Activated CD8-positive, alpha-beta memory T cell treated with anti-CD3 and anti-CD28 coated beads, Interleukin-2, amount 50 U/mL, for 4 hours (primary cell): ENCODE data around the gene WDR77.

Experiments
- DNase-seq: peaks from one replicate; pipeline ENCODE4 v3.0.0-alpha.2; 2020

Gene WDR77

GRCh38 chr1:111422546-111423391 lies 26.3 kb downstream of the WDR77 start:
- no peak for DNase-seq

DNA sequence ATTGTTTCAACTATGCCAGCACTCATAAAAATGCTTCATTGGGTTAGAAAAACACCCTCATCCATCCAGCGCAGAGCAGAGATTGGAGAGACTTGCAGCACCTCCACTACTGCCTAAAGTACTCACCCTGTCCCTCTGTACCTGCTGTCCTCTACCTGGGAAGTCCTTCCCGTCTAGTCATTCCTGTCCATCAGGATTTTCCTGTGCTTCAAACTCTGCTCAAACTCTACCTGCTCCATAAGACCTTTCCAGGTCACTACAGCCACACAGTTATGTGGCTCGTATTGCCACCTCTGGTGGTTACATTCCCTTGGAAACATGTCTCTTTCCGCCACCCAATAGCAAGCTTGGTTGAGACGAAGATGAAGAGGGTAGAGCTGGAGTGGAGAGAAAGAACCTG lies 28.7 kb downstream of the WDR77 start:
- DNase-seq, result no peak

GRCh38 chr1:111419037-111419436 lies 30.0 kb downstream of the WDR77 start:
- DNase-seq, result no peak

GRCh38 chr1:111417755-111418154 lies 31.3 kb downstream of the WDR77 start:
- no peak for DNase-seq

GRCh38 chr1:111415461-111415860 lies 33.6 kb downstream of the WDR77 start:
- no peak for DNase-seq

DNA sequence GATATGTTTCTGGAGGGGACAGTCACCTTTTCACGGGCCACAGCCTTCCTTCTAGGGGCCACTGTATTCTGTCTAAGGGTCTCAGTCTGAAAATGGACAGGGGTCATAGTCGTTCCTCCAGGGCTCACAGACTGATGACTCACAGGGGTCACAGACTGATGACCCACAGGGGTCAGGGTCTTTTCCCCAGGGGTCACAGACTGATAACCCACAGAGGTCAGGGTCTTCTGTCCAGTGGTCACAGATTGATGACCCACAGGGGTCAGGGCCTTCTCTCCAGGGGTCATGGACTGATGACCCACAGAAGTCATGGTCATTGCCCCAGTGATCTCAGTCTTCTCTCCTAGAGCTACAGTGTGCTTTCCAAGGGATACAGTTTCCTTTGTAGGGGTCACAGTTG lies 34.3 kb downstream of the WDR77 start:
- DNase-seq, result no peak

DNA sequence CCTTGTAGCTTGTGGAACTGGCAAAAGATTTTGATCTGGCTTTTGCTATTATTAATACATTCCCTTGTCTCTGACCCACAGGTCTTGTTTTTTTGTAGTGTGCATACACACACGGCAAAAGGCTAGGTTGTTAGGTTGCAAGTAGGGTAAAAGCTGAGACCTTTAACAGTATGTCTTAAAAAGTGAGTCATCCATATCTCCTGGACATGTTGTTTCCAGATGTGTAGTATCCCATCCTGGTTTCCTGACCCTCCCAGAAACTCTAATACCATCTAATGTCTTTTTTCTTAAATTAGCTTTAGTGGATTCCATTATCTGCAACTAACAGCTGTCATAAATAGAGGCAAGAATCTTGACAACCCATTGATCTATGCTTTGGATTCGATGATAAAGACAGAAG lies 36.2 kb downstream of the WDR77 start:
- no peak for DNase-seq

- no peak for DNase-seq
These were observed 41.8 kb downstream of the WDR77 start for GRCh38 chr1:111407301-111407700.

GRCh38 chr1:111406321-111406768 lies 42.7 kb downstream of the WDR77 start:
- DNase-seq, result peak; percentile 26

DNA sequence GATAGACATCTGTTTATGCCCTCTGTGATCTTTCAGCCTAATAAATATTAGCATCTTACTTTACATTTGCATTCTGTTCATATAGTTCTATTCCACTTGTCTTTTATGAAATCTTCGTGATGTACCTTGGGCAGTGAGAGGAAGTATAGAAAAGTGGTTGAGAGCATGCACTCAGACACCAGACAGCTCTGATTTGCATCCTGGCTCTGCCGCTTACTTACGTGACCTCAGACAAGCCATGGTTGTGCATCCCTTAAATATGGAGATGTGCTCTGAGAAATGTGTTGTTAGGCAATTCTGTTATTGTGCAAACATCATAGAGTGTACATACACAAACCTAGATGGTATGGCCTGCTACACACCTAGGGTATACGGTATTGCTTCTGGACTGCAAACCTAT lies 44.5 kb downstream of the WDR77 start:
- DNase-seq, result no peak

DNA sequence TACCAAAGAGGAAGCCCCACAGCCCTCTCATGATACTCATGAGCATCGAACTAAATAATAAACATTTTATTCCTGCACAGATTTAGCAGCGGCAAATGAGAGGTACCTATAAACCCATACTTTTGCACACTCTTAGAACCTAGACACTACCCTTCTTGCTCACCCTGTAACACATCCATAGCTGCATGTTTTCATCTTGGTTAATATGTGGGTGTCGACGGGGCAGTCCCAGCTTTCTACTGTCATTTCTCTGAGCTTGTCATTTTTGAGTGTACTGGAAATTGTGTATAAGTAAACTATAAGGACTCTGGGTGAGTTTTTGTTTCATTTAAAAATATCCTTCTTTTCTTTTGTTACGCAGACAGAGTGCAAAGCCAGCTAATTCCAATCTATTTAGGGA lies 47.0 kb downstream of the WDR77 start:
- no peak for DNase-seq

DNA sequence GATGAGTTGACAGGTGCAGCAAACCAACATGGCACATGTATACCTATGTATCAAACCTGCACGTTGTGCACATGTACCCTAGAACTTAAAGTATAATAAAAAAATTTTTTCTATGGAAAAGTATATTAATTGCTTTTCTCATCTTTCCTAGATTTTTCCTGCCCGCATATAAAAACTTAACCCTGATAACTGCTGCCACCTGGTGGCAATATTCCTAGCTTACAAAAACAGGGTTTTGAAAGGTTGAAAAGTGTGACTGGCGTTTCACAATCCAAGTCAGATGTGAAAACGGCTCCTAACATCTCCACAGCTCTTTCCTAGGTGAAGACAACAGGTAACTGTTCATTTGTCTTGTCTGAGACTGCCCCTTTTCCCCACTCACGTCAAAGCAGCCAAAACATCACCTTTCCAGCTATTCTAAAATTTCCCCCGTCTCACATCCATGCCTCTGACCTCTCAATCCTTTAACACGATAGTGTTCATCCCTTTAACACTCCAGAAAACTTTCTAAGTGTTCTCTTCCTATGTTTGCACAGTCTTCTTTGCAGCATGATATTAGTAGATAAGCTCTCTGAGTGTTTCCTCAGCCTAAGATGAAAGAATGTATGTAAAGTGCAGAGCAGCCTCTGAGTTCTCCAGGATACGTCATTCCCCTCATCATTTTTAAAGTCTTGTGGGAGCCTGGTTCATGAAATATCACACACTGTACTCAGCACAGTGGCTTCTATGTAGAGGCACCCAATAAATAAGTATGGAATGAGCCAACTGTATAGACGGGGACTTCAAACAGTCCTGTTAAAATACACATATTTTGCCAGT lies 49.1 kb downstream of the WDR77 start:
- peak; percentile 39 for DNase-seq

GRCh38 chr1:111392460-111392945 lies 56.6 kb downstream of the WDR77 start:
- DNase-seq, result no peak

GRCh38 chr1:111392042-111392441 lies 57.0 kb downstream of the WDR77 start:
- DNase-seq, result no peak
